ENCODE data around the gene ZZZ3. TPM values are rescaled to one million over a fixed set of nuclear protein-coding genes. Genes with fewer than 3 reads are reported as not detected.

ZZZ3 gene
- polyA plus RNA-seq, 1 of the 3 experiments (the other 2 are of a cell fraction) = 14.2 TPM

DNA sequence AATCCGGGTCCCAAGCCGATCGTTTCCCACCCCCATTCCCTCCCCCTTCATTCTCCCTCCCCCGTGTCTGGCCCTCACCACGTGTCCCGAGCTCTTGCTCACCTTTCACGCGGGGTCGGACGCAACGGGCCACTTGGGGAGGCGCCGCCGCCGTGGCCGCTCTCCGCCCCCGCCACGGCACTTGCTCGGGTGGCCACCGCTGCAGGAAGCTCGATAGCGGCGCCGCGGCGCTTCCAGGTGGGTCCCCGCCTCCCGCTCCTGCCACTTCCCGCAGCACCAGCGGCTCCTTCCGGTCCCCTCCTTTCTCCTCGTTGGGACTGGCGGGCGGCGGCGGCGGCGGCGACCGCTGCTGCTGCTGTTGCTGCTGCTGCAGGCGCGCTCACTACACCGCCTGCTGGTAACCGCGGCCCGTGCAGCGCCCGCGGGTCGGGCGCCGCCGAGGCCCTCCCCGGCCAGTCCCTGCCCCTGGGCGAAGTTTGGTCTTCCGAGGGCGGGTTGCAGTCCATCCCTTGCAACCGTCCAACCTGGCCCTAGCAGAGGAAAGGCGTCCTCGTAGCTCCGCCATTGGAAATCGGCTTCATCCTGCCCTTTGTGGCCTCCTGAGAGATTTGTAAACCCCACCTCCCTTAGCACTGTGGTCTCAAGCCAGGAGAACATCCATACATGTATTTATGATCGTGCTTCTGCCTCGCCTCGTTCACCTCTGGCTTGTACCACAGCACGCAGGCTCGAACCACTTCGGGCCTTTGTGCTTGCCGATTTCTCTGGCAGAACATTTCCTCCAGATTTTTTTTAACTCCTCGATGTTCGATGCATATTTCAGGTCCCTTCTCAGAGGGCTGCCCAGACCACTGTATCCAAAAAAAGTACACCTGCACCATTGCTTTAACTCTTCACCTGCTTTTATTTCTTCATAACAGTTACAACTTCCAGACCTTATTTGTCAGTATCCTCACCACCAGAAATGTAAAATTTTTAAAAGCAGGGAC lies 996 bp upstream of the ZZZ3 start:
- H3K9me2 ChIP-seq = no peaks in the 10 kb centered on the region
- peaks cover 11% of the 10 kb centered on the region; the same call in 1 of the 2 replicates for H4K20me1 ChIP-seq (ENCODE audit: insufficient read depth)
- H3K36me3 ChIP-seq (replicated peaks in 1 of 2; ENCODE audit: control insufficient read depth in 1 of 2, insufficient read depth in 2 of 2, low read length in 1 of 2) = peaks cover 0 to 10% of the 10 kb centered on the region in 2 experiments
- H3K79me2 ChIP-seq (ENCODE audit: insufficient read depth) = peaks cover 40% of the 10 kb centered on the region
- peak overlapping the region; percentile 88 for H3K9ac ChIP-seq
- under 1% methylated on average over 44 of the region's 72 CpGs for whole genome bisulfite sequencing (ENCODE audit: low lambda C conversion rate)
- H3K9me3 ChIP-seq = no peaks in the 10 kb centered on the region
- peak; percentile 92 for DNase-seq
- peaks cover 14 to 16% of the 10 kb centered on the region in 2 experiments; a peak in 3 of 4 replicates for H3K4me1 ChIP-seq (ENCODE audit: control insufficient read depth in 1 of 2, insufficient read depth in 2 of 2, low read depth in 1 of 2, low read length in 1 of 2)
- POLR2A ChIA-PET = interaction anchor here (0.6 to 1.7 kb wide), 4 partner anchors 60 to 295 kb away, joined by 3 to 8 read pairs (median 4); partner anchors contain the start of gene MIGA1
- H3K4me3 ChIP-seq (ENCODE audit: low read depth in 2 of 2, low read length in 1 of 2) = peak overlapping the region; percentile 72 to 94
- H3K4me2 ChIP-seq = peak overlapping the region; percentile 82
- H3K27ac ChIP-seq (ENCODE audit: low read depth in 2 of 2, low read length in 1 of 2) = peak overlapping the region; percentile 97 to 99
- peak overlapping the region; percentile 94 for H2AFZ ChIP-seq (ENCODE audit: low read depth)
- H3F3A ChIP-seq (replicated peaks; ENCODE audit: insufficient read depth) = peaks cover 22% of the 10 kb centered on the region
- CTCF ChIA-PET = interaction anchor here (0.6 to 2.1 kb wide), 18 partner anchors 9 to 748 kb away, joined by 3 to 11 read pairs (median 4); partner anchors contain the start of gene MIGA1
- no peaks in the 10 kb centered on the region for H3K27me3 ChIP-seq (ENCODE audit: insufficient read depth)
- TF ChIP-seq EZH2phosphoT487 (IDR thresholded peaks at IDR 0.05; ENCODE audit: borderline replicate concordance, low read depth) = no peak
- peak; percentile 83 for TF ChIP-seq GABPA (IDR thresholded peaks at IDR 0.05; ENCODE audit: low read depth)
- TF ChIP-seq, protein P1, sequence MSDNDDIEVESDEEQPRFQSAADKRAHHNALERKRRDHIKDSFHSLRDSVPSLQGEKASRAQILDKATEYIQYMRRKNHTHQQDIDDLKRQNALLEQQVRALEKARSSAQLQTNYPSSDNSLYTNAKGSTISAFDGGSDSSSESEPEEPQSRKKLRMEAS (IDR thresholded peaks at IDR 0.05; ENCODE audit: low read depth) = peak; percentile 77
- no peak; the same call in none of the 2 replicates for TF ChIP-seq POLR2AphosphoS5 (IDR thresholded peaks at IDR 0.05; ENCODE audit: low read depth, low read length)
- TF ChIP-seq TAF1 (IDR thresholded peaks at IDR 0.05; ENCODE audit: borderline replicate concordance, low read depth, low read length) = 0 out of 2 replicates have a peak, but pooled peaks have one; percentile 12
- no peak for TF ChIP-seq FOSL2 (IDR thresholded peaks at IDR 0.05; ENCODE audit: borderline replicate concordance, low read depth)
- TF ChIP-seq GATA2 (CRISPR knock-in tag; IDR thresholded peaks at IDR 0.05) = no peak
- no peak for TF ChIP-seq RXRA (IDR thresholded peaks at IDR 0.05; ENCODE audit: borderline replicate concordance, low read depth)
- TF ChIP-seq NRF1 (IDR thresholded peaks at IDR 0.05; ENCODE audit: low read depth, low read length) = no peak
- TF ChIP-seq YY1 (IDR thresholded peaks at IDR 0.05; ENCODE audit: low read depth) = 0 out of 2 replicates have a peak, but pooled peaks have one; percentile 43
- TF ChIP-seq SIN3A (IDR thresholded peaks at IDR 0.05; ENCODE audit: borderline replicate concordance, low read depth, low read length) = no peak
- TF ChIP-seq, protein P2, sequence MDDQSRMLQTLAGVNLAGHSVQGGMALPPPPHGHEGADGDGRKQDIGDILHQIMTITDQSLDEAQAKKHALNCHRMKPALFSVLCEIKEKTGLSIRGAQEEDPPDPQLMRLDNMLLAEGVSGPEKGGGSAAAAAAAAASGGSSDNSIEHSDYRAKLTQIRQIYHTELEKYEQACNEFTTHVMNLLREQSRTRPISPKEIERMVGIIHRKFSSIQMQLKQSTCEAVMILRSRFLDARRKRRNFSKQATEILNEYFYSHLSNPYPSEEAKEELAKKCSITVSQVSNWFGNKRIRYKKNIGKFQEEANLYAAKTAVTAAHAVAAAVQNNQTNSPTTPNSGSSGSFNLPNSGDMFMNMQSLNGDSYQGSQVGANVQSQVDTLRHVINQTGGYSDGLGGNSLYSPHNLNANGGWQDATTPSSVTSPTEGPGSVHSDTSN (IDR thresholded peaks at IDR 0.05) = no peak; the same call in 1 of the 2 replicates
- TF ChIP-seq MXI1 (IDR thresholded peaks at IDR 0.05; ENCODE audit: low read depth, low read length) = peak; percentile 52; the same call in 1 of the 2 replicates
- peak; percentile 62 for TF ChIP-seq RAD21 (IDR thresholded peaks at IDR 0.05; ENCODE audit: low read length)
- TF ChIP-seq TCF12 (IDR thresholded peaks at IDR 0.05) = peak; percentile 21; the same call in 1 of the 2 replicates
- TF ChIP-seq, protein P3, sequence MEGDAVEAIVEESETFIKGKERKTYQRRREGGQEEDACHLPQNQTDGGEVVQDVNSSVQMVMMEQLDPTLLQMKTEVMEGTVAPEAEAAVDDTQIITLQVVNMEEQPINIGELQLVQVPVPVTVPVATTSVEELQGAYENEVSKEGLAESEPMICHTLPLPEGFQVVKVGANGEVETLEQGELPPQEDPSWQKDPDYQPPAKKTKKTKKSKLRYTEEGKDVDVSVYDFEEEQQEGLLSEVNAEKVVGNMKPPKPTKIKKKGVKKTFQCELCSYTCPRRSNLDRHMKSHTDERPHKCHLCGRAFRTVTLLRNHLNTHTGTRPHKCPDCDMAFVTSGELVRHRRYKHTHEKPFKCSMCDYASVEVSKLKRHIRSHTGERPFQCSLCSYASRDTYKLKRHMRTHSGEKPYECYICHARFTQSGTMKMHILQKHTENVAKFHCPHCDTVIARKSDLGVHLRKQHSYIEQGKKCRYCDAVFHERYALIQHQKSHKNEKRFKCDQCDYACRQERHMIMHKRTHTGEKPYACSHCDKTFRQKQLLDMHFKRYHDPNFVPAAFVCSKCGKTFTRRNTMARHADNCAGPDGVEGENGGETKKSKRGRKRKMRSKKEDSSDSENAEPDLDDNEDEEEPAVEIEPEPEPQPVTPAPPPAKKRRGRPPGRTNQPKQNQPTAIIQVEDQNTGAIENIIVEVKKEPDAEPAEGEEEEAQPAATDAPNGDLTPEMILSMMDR (IDR thresholded peaks at IDR 0.05) = peak; percentile 72
- TF ChIP-seq, protein P4, sequence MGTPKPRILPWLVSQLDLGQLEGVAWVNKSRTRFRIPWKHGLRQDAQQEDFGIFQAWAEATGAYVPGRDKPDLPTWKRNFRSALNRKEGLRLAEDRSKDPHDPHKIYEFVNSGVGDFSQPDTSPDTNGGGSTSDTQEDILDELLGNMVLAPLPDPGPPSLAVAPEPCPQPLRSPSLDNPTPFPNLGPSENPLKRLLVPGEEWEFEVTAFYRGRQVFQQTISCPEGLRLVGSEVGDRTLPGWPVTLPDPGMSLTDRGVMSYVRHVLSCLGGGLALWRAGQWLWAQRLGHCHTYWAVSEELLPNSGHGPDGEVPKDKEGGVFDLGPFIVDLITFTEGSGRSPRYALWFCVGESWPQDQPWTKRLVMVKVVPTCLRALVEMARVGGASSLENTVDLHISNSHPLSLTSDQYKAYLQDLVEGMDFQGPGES (IDR thresholded peaks at IDR 0.05; ENCODE audit: low read depth, low read length) = no peak
- TF ChIP-seq, protein P5, sequence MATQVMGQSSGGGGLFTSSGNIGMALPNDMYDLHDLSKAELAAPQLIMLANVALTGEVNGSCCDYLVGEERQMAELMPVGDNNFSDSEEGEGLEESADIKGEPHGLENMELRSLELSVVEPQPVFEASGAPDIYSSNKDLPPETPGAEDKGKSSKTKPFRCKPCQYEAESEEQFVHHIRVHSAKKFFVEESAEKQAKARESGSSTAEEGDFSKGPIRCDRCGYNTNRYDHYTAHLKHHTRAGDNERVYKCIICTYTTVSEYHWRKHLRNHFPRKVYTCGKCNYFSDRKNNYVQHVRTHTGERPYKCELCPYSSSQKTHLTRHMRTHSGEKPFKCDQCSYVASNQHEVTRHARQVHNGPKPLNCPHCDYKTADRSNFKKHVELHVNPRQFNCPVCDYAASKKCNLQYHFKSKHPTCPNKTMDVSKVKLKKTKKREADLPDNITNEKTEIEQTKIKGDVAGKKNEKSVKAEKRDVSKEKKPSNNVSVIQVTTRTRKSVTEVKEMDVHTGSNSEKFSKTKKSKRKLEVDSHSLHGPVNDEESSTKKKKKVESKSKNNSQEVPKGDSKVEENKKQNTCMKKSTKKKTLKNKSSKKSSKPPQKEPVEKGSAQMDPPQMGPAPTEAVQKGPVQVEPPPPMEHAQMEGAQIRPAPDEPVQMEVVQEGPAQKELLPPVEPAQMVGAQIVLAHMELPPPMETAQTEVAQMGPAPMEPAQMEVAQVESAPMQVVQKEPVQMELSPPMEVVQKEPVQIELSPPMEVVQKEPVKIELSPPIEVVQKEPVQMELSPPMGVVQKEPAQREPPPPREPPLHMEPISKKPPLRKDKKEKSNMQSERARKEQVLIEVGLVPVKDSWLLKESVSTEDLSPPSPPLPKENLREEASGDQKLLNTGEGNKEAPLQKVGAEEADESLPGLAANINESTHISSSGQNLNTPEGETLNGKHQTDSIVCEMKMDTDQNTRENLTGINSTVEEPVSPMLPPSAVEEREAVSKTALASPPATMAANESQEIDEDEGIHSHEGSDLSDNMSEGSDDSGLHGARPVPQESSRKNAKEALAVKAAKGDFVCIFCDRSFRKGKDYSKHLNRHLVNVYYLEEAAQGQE (IDR thresholded peaks at IDR 0.05; ENCODE audit: low read depth, low read length) = no peak
- TF ChIP-seq RCOR1 (IDR thresholded peaks at IDR 0.05; ENCODE audit: low read length) = no peak
- no peak; the same call in 1 of the 2 replicates for TF ChIP-seq MEF2A (IDR thresholded peaks at IDR 0.05; ENCODE audit: borderline replicate concordance, low read depth)
- 0 out of 2 replicates have a peak, but pooled peaks have one; percentile 5 for TF ChIP-seq NFIC (IDR thresholded peaks at IDR 0.05; ENCODE audit: borderline replicate concordance)
- TF ChIP-seq SMC3 (IDR thresholded peaks at IDR 0.05; ENCODE audit: low read depth, low read length) = peak; percentile 60

All from SK-N-SH (cell line).